GM23338 (cell line): ENCODE data around the gene ANKRD11. TPM values are rescaled to one million over a fixed set of nuclear protein-coding genes. Genes with fewer than 3 reads are reported as not detected.
A peak's percentile ranks its signal among the peaks of the same experiment; 100 is the strongest.

Source experiments
- ATAC-seq: fragments of 200-7000 bp; cut with Tn5 transposase; 3 replicates; pipeline ENCODE4 v1.9.1; 2020
- DNase-seq: peaks from one replicate; pipeline ENCODE4 v3.0.0-alpha.2; 2015; ENCODE audit warnings: low spot score
- H2AFZ ChIP-seq: fragments of 200-600 bp; sonication (generic); 2 replicates; pipeline ENCODE4 v1.8.0; 2016; ENCODE audit warnings: antibody characterized with exemption, mild to moderate bottlenecking, moderate library complexity
- H3F3A ChIP-seq: fragments of 200-600 bp; sonication (generic); replicated peaks from 2 replicates; pipeline ENCODE4 v1.8.0; 2017; ENCODE audit warnings: antibody characterized with exemption, mixed run types, low read depth
- H3K27ac ChIP-seq: fragments of 200-600 bp; sonication (generic); 2 replicates; pipeline ENCODE4 v1.6.1; 2016; ENCODE audit warnings: low read depth
- H3K27me3 ChIP-seq: fragments of 200-600 bp; sonication (generic); 2 replicates; pipeline ENCODE4 v1.8.0; 2016; ENCODE audit warnings: mild to moderate bottlenecking, mixed run types, moderate library complexity; ENCODE audit not compliant: insufficient read depth
- H3K36me3 ChIP-seq: fragments of 200-600 bp; sonication (generic); 2 replicates; pipeline ENCODE4 v1.8.0; 2016; ENCODE audit warnings: mild to moderate bottlenecking; ENCODE audit not compliant: insufficient read depth
- H3K4me1 ChIP-seq: fragments of 200-600 bp; sonication (generic); 2 replicates; pipeline ENCODE4 v1.8.0; 2016; ENCODE audit warnings: mild to moderate bottlenecking, moderate library complexity; ENCODE audit not compliant: insufficient read depth
- H3K4me2 ChIP-seq: fragments of 200-600 bp; sonication (generic); 2 replicates; pipeline ENCODE4 v1.7.1; 2017; ENCODE audit warnings: mixed run types
- H3K4me3 ChIP-seq: fragments of 200-600 bp; sonication (generic); 2 replicates; pipeline ENCODE4 v1.6.1; 2016; ENCODE audit warnings: mixed run types
- H3K79me2 ChIP-seq: fragments of 200-600 bp; sonication (generic); replicated peaks from 2 replicates; pipeline ENCODE4 v1.8.0; 2017; ENCODE audit warnings: mild to moderate bottlenecking; ENCODE audit not compliant: insufficient read depth
- H3K9me2 ChIP-seq: fragments of 200-600 bp; sonication (generic); 2 replicates; pipeline ENCODE4 v1.8.0; 2017; ENCODE audit not compliant: insufficient read depth
- H4K20me1 ChIP-seq: fragments of 200-600 bp; sonication (generic); replicated peaks from 2 replicates; pipeline ENCODE4 v1.8.0; 2017; ENCODE audit warnings: mild to moderate bottlenecking; ENCODE audit not compliant: insufficient read depth
- H3K27ac Mint-ChIP-seq: 2 replicates; pipeline ENCODE4 v1.8.0; 2020; ENCODE audit warnings: inconsistent platforms, mild to moderate bottlenecking, moderate library complexity, mixed read lengths
- H3K27me3 Mint-ChIP-seq: 3 replicates; pipeline ENCODE4 v1.8.0; 2022; ENCODE audit warnings: low read depth, mild to moderate bottlenecking, moderate library complexity, mixed read lengths, inconsistent platforms; ENCODE audit not compliant: insufficient read depth, poor library complexity
- H3K36me3 Mint-ChIP-seq: 3 replicates; pipeline ENCODE4 v1.8.0; 2021; ENCODE audit warnings: low read depth, mild to moderate bottlenecking, inconsistent platforms, moderate library complexity, mixed read lengths
- H3K4me1 Mint-ChIP-seq: 3 replicates; pipeline ENCODE4 v1.8.0; 2020; ENCODE audit warnings: mild to moderate bottlenecking, inconsistent platforms, mixed read lengths
- H3K4me3 Mint-ChIP-seq: 3 replicates; pipeline ENCODE4 v1.8.0; 2021; ENCODE audit warnings: moderate library complexity, mild to moderate bottlenecking, inconsistent platforms, mixed read lengths
- H3K9me3 Mint-ChIP-seq: 3 replicates; pipeline ENCODE4 v1.8.0; 2020; ENCODE audit warnings: moderate library complexity, mild to moderate bottlenecking, inconsistent platforms, mixed read lengths
- CTCF ChIP-seq, 2 experiments: fragments of 200-600 bp in 1 of 2; sonication (generic) in 1 of 2; conservative IDR thresholded peaks; 2 replicates each; pipeline versions ENCODE4 v1.5.1 to v1.6.1; 2016 to 2017; ENCODE audit warnings: antibody characterized with exemption in 2 of 2, low read depth in 2 of 2, mild to moderate bottlenecking in 2 of 2, moderate library complexity in 1 of 2
- ETS1 ChIP-seq: IDR thresholded peaks from 2 replicates; pipeline ENCODE4 v1.6.1; 2016; ENCODE audit warnings: antibody characterized with exemption
- EZH2 ChIP-seq: fragments of 200-600 bp; sonication (generic); IDR thresholded peaks from one replicate; pipeline ENCODE4 v1.8.0; 2017; ENCODE audit warnings: antibody characterized with exemption, mild to moderate bottlenecking, low read depth; ENCODE audit not compliant: unreplicated experiment
- JUNB ChIP-seq: IDR thresholded peaks from one replicate; pipeline ENCODE4 v1.6.1; 2016; ENCODE audit warnings: antibody characterized with exemption; ENCODE audit not compliant: unreplicated experiment
- ZNF462 ChIP-seq: fragments of 250-450 bp; sonication (Bioruptor Pico); IDR thresholded peaks from 2 replicates; pipeline ENCODE4 v1.5.0; 2020; ENCODE audit warnings: mild to moderate bottlenecking, moderate library complexity
- polyA plus RNA-seq: library from polyadenylated mRNA; unstranded; fragments of >200 nt; fragmentation: Nextera tagmentation; extraction: Ambion mirVana; gene quantifications from 2 replicates; pipeline ENCODE4 v1.2.1, GENCODE V29; 2016
- total RNA-seq: library from RNA; depleted of rRNA; stranded (reverse); fragments of >200 nt; shearing (Covaris generic); gene quantifications from 2 replicates; pipeline ENCODE4 v1.2.3, GENCODE V29; 2014

ANKRD11 gene
- total and polyA plus RNA-seq, 2 experiments from 2014 or later: 130 to 159 TPM

- TF ChIP-seq ZNF462: no peak
These were observed 93.0 kb downstream of the ANKRD11 start (continued) for GRCh38 chr16:89397331-89397861.

GRCh38 chr16:89396156-89396555 lies 94.2 kb downstream of the ANKRD11 start:
- H3K9me2 ChIP-seq: no peaks in the 10 kb centered on the region
- no peaks in the 10 kb centered on the region for H3K27me3 ChIP-seq
- peaks cover 53% of the 10 kb centered on the region for H3K4me1 ChIP-seq
- peaks cover 67% of the 10 kb centered on the region for H4K20me1 ChIP-seq
- no peak for DNase-seq
- H2AFZ ChIP-seq: no peak overlapping the region
- no peaks in the 10 kb centered on the region for H3K36me3 ChIP-seq
- H3K27ac Mint-ChIP-seq: peak overlapping the region; percentile 70; the same call in 1 of the 2 replicates
- ATAC-seq: no peak
- H3K79me2 ChIP-seq: peaks cover 87% of the 10 kb centered on the region
- H3K4me2 ChIP-seq: 0 out of 2 replicates have a peak overlapping the region, but pooled peaks have one; percentile 27
- H3K27ac ChIP-seq: peak overlapping the region; percentile 72; the same call in 1 of the 2 replicates
- H3K27me3 Mint-ChIP-seq: peaks cover 16% of the 10 kb centered on the region
- H3K4me3 ChIP-seq: no peak overlapping the region
- H3K36me3 Mint-ChIP-seq: peaks cover 18% of the 10 kb centered on the region
- TF ChIP-seq EZH2 (no peak), JUNB (no peak), CTCF (conservative IDR thresholded peaks at IDR 0.05; ENCODE audit: low read depth in 2 of 2) (no peak), ZNF462 (no peak), ETS1 (no peak)
- no peaks in the 10 kb centered on the region for H3K9me3 Mint-ChIP-seq
- no peak overlapping the region for H3K4me3 Mint-ChIP-seq
- peaks cover 67% of the 10 kb centered on the region for H3K4me1 Mint-ChIP-seq
- H3F3A ChIP-seq: peaks cover 22% of the 10 kb centered on the region
